ENCODE data around the gene PDZRN3.

Gene PDZRN3

DNA sequence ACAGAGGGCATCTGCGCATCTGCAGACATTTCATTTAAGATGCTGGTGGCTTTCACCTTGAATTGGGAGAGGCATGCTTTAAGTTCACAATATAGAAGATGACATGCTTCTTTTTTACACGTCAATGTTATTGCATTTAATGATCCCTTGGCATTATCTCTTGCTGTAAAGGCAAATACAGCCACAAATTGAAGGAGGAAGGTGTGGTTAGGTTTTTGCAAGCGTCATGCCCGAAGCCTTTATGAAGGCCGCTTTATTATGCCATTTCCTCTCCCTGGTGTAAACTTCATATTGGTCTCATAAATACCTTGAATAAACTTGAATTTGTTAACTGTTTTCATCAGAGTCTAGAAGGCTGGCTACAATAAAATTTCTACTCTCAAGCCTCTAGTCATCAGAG is 212.7 kb downstream of the PDZRN3 start:
- no peaks in the 10 kb centered on the region for H3K9me3 ChIP-seq (ENCODE audit: control insufficient read depth in 1 of 2, low read length in 2 of 2)
- peaks cover 0 to 54% of the 10 kb centered on the region in 2 donors for H3K4me1 ChIP-seq (ENCODE audit: control insufficient read depth in 1 of 2, insufficient read depth in 2 of 2, low read length in 2 of 2)
- H3K4me3 ChIP-seq (ENCODE audit: low read depth in 1 of 2, low read length in 2 of 2), result no peak overlapping the region
- H3K36me3 ChIP-seq (ENCODE audit: control insufficient read depth in 1 of 2, insufficient read depth in 2 of 2, low read length in 2 of 2), result no peaks in the 10 kb centered on the region
- no peak overlapping the region for H3K27ac ChIP-seq (ENCODE audit: low read length)
- H3K27me3 ChIP-seq (ENCODE audit: low read depth, low read length), result no peaks in the 10 kb centered on the region

- Histone ChIP-seq H3K4me1 (ENCODE audit: control insufficient read depth in 1 of 2, insufficient read depth in 2 of 2, low read length in 2 of 2) (peaks cover 0 to 59% of the 10 kb centered on the region in 2 donors), H3K4me3 (ENCODE audit: low read depth in 1 of 2, low read length in 2 of 2) (no peak overlapping the region), H3K36me3 (ENCODE audit: control insufficient read depth in 1 of 2, insufficient read depth in 2 of 2, low read length in 2 of 2) (no peaks in the 10 kb centered on the region), H3K27me3 (ENCODE audit: low read depth, low read length) (no peaks in the 10 kb centered on the region), H3K27ac (ENCODE audit: low read length) (no peak overlapping the region), H3K9me3 (ENCODE audit: control insufficient read depth in 1 of 2, low read length in 2 of 2) (no peaks in the 10 kb centered on the region)
These were observed 213.2 kb downstream of the PDZRN3 start for GRCh38 chr3:73411545-73411944.

DNA sequence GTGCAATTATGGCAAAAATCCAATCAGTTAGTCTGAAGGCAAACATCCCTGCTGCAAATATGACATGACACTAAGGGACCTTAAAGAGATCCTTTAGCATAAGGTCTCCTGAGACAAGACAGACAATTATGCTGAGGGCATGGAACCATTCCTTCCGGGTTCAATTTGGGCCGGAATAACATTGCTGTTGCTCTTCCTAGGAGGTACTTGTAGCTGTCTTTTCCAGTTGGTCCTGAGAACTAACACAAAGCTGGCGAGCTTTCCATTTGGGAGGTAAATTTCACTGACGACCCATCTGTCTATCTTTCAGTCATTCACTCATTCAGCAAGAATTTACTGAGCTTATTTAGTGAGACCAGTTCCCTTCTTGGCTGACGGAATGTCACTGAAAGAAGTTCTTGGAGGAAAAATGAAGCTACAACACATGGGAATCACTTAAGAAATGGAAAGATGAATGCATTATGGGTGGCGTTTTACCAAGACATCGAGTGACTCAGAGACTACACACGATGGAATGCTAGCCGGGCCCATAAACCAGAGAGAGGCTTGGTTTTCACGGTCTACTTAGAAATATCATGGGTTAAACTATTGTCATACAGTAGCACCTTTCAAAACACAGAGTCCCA is 215.5 kb downstream of the PDZRN3 start:
- no peaks in the 10 kb centered on the region for H3K9me3 ChIP-seq (ENCODE audit: control insufficient read depth in 1 of 2, low read length in 2 of 2)
- H3K4me3 ChIP-seq (ENCODE audit: low read depth in 1 of 2, low read length in 2 of 2), result no peak overlapping the region
- no peaks in the 10 kb centered on the region for H3K36me3 ChIP-seq (ENCODE audit: control insufficient read depth in 1 of 2, insufficient read depth in 2 of 2, low read length in 2 of 2)
- peaks cover 5 to 70% of the 10 kb centered on the region in 2 donors for H3K4me1 ChIP-seq (ENCODE audit: control insufficient read depth in 1 of 2, insufficient read depth in 2 of 2, low read length in 2 of 2)
- no peaks in the 10 kb centered on the region for H3K27me3 ChIP-seq (ENCODE audit: low read depth, low read length)
- H3K27ac ChIP-seq (ENCODE audit: low read length), result peak overlapping the region; percentile 50

- Histone ChIP-seq H3K4me1 (ENCODE audit: control insufficient read depth in 1 of 2, insufficient read depth in 2 of 2, low read length in 2 of 2) (peaks cover 5 to 68% of the 10 kb centered on the region in 2 donors), H3K27ac (ENCODE audit: low read length) (peak overlapping the region; percentile 50), H3K36me3 (ENCODE audit: control insufficient read depth in 1 of 2, insufficient read depth in 2 of 2, low read length in 2 of 2) (no peaks in the 10 kb centered on the region), H3K27me3 (ENCODE audit: low read depth, low read length) (no peaks in the 10 kb centered on the region), H3K9me3 (ENCODE audit: control insufficient read depth in 1 of 2, low read length in 2 of 2) (no peaks in the 10 kb centered on the region), H3K4me3 (ENCODE audit: low read depth in 1 of 2, low read length in 2 of 2) (peak overlapping the region in 1 of 2 donors; percentile 6)
These were observed 216.1 kb downstream of the PDZRN3 start for GRCh38 chr3:73408634-73409033.

- Histone ChIP-seq H3K4me3 (ENCODE audit: low read depth in 1 of 2, low read length in 2 of 2) (no peak overlapping the region), H3K27me3 (ENCODE audit: low read depth, low read length) (no peaks in the 10 kb centered on the region), H3K9me3 (ENCODE audit: control insufficient read depth in 1 of 2, low read length in 2 of 2) (no peaks in the 10 kb centered on the region), H3K27ac (ENCODE audit: low read length) (peak overlapping the region; percentile 3), H3K36me3 (ENCODE audit: control insufficient read depth in 1 of 2, insufficient read depth in 2 of 2, low read length in 2 of 2) (no peaks in the 10 kb centered on the region), H3K4me1 (ENCODE audit: control insufficient read depth in 1 of 2, insufficient read depth in 2 of 2, low read length in 2 of 2) (peaks cover 5 to 70% of the 10 kb centered on the region in 2 donors)
These were observed 217.2 kb downstream of the PDZRN3 start for GRCh38 chr3:73407577-73407976.

GRCh38 chr3:73405853-73406252 is 218.9 kb downstream of the PDZRN3 start:
- Histone ChIP-seq H3K27ac (ENCODE audit: low read length) (peak overlapping the region; percentile 52), H3K36me3 (ENCODE audit: control insufficient read depth in 1 of 2, insufficient read depth in 2 of 2, low read length in 2 of 2) (no peaks in the 10 kb centered on the region), H3K27me3 (ENCODE audit: low read depth, low read length) (no peaks in the 10 kb centered on the region), H3K4me3 (ENCODE audit: low read depth in 1 of 2, low read length in 2 of 2) (no peak overlapping the region), H3K9me3 (ENCODE audit: control insufficient read depth in 1 of 2, low read length in 2 of 2) (no peaks in the 10 kb centered on the region), H3K4me1 (ENCODE audit: control insufficient read depth in 1 of 2, insufficient read depth in 2 of 2, low read length in 2 of 2) (peaks cover 5 to 79% of the 10 kb centered on the region in 2 donors)

DNA sequence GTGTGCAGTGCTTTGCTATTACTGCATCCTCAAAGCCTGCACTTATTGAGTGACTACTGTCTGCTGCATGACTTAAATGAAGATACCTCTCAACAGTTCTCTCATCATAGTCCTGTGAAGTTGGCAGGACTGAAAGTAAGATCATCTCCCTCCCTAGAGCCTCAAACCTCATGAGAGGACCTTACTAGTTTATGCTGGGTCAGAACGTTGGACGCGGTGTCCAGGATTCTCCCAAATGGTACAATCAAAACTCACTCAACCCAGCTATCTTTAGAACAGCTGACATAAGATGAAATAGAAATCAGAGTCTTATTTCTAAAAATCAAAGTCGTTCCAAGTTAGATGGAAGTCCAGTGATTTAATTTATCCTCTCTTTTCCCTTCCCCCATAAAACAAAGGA is 219.7 kb downstream of the PDZRN3 start:
- H3K36me3 ChIP-seq (ENCODE audit: control insufficient read depth in 1 of 2, insufficient read depth in 2 of 2, low read length in 2 of 2), result no peaks in the 10 kb centered on the region
- peaks cover 5 to 77% of the 10 kb centered on the region in 2 donors for H3K4me1 ChIP-seq (ENCODE audit: control insufficient read depth in 1 of 2, insufficient read depth in 2 of 2, low read length in 2 of 2)
- no peaks in the 10 kb centered on the region for H3K27me3 ChIP-seq (ENCODE audit: low read depth, low read length)
- no peak overlapping the region for H3K27ac ChIP-seq (ENCODE audit: low read length)
- no peaks in the 10 kb centered on the region for H3K9me3 ChIP-seq (ENCODE audit: control insufficient read depth in 1 of 2, low read length in 2 of 2)
- no peak overlapping the region for H3K4me3 ChIP-seq (ENCODE audit: low read depth in 1 of 2, low read length in 2 of 2)

GRCh38 chr3:73404435-73404834 is 220.3 kb downstream of the PDZRN3 start:
- no peak overlapping the region for H3K4me3 ChIP-seq (ENCODE audit: low read depth in 1 of 2, low read length in 2 of 2)
- H3K27me3 ChIP-seq (ENCODE audit: low read depth, low read length), result no peaks in the 10 kb centered on the region
- no peaks in the 10 kb centered on the region for H3K9me3 ChIP-seq (ENCODE audit: control insufficient read depth in 1 of 2, low read length in 2 of 2)
- H3K36me3 ChIP-seq (ENCODE audit: control insufficient read depth in 1 of 2, insufficient read depth in 2 of 2, low read length in 2 of 2), result no peaks in the 10 kb centered on the region
- H3K4me1 ChIP-seq (ENCODE audit: control insufficient read depth in 1 of 2, insufficient read depth in 2 of 2, low read length in 2 of 2), result peaks cover 5 to 72% of the 10 kb centered on the region in 2 donors
- no peak overlapping the region for H3K27ac ChIP-seq (ENCODE audit: low read length)

GRCh38 chr3:73403444-73403843 is 221.3 kb downstream of the PDZRN3 start:
- Histone ChIP-seq H3K36me3 (ENCODE audit: control insufficient read depth in 1 of 2, insufficient read depth in 2 of 2, low read length in 2 of 2) (no peaks in the 10 kb centered on the region), H3K4me1 (ENCODE audit: control insufficient read depth in 1 of 2, insufficient read depth in 2 of 2, low read length in 2 of 2) (peaks cover 5 to 62% of the 10 kb centered on the region in 2 donors), H3K9me3 (ENCODE audit: control insufficient read depth in 1 of 2, low read length in 2 of 2) (no peaks in the 10 kb centered on the region), H3K27ac (ENCODE audit: low read length) (no peak overlapping the region), H3K27me3 (ENCODE audit: low read depth, low read length) (no peaks in the 10 kb centered on the region), H3K4me3 (ENCODE audit: low read depth in 1 of 2, low read length in 2 of 2) (no peak overlapping the region)

- Histone ChIP-seq H3K4me3 (ENCODE audit: low read depth in 1 of 2, low read length in 2 of 2) (no peak overlapping the region), H3K36me3 (ENCODE audit: control insufficient read depth in 1 of 2, insufficient read depth in 2 of 2, low read length in 2 of 2) (no peaks in the 10 kb centered on the region), H3K27ac (ENCODE audit: low read length) (peak overlapping the region; percentile 4), H3K9me3 (ENCODE audit: control insufficient read depth in 1 of 2, low read length in 2 of 2) (no peaks in the 10 kb centered on the region), H3K27me3 (ENCODE audit: low read depth, low read length) (no peaks in the 10 kb centered on the region), H3K4me1 (ENCODE audit: control insufficient read depth in 1 of 2, insufficient read depth in 2 of 2, low read length in 2 of 2) (peaks cover 5 to 47% of the 10 kb centered on the region in 2 donors)
These were observed 223.0 kb downstream of the PDZRN3 start for GRCh38 chr3:73401616-73402279.

GRCh38 chr3:73401059-73401458 is 223.7 kb downstream of the PDZRN3 start:
- Histone ChIP-seq H3K4me1 (ENCODE audit: control insufficient read depth in 1 of 2, insufficient read depth in 2 of 2, low read length in 2 of 2) (peaks cover 5 to 40% of the 10 kb centered on the region in 2 donors), H3K4me3 (ENCODE audit: low read depth in 1 of 2, low read length in 2 of 2) (no peak overlapping the region), H3K36me3 (ENCODE audit: control insufficient read depth in 1 of 2, insufficient read depth in 2 of 2, low read length in 2 of 2) (peaks cover 0 to 2% of the 10 kb centered on the region in 2 donors), H3K9me3 (ENCODE audit: control insufficient read depth in 1 of 2, low read length in 2 of 2) (no peaks in the 10 kb centered on the region), H3K27me3 (ENCODE audit: low read depth, low read length) (no peaks in the 10 kb centered on the region), H3K27ac (ENCODE audit: low read length) (peak overlapping the region; percentile 4)

Measured in muscle layer of duodenum (tissue), 2 donors.